ENCODE results near the gene MYO1H.
"Not testable (repeated sequence)": the region's sequence is repeated elsewhere in the genome, so short reads cannot be mapped to it uniquely, and the experiment has no call there.

Gene MYO1H

GRCh38 chr12:109321294-109321693, 26.4 kb upstream of the MYO1H start:
- not testable (repeated sequence) for H2BK5ac ChIP-seq (ENCODE audit: low read depth, low read length, poor library complexity, severe bottlenecking); DNase-seq

DNA sequence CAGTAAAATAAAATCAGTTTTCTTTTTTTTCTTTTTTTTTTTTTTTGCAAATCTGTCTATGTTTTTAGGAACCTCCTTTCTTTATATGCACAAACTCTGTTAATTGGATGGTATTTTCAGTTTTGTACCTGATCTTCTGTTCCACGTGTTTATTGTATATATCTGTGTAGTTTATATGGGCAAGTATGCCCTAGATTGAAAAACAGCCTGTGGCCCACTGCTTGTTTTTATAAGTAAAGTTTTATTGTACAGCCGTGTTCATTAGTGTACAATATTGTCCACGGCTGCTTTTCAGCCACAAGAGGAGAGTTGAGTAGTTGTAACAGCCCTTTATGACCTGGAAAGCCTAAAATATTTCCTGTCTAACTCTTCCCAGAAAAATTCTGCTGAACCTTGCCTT, 18.7 kb upstream of the MYO1H start:
- Histone ChIP-seq H3K9ac (ENCODE audit: low read length) (no peak overlapping the region), H3K4ac (ENCODE audit: low read depth in 1 of 2, low read length in 2 of 2) (no peak overlapping the region), H2BK5ac (ENCODE audit: low read depth, low read length, poor library complexity, severe bottlenecking) (no peak overlapping the region), H3K27ac (ENCODE audit: low read length, poor library complexity, severe bottlenecking) (no peak overlapping the region), H3K23ac (ENCODE audit: low read length in 2 of 2) (no peak overlapping the region), H3K18ac (ENCODE audit: low read depth in 1 of 2, low read length in 2 of 2) (no peak overlapping the region), H3K79me1 (replicated peaks; ENCODE audit: low read length, poor library complexity, severe bottlenecking) (no peaks in the 10 kb centered on the region), H2BK120ac (ENCODE audit: low read depth, low read length) (no peak overlapping the region), H3K4me1 (ENCODE audit: control insufficient read depth, insufficient read depth, low read depth, low read length) (no peaks in the 10 kb centered on the region), H4K91ac (ENCODE audit: low read length) (no peak overlapping the region), H2AFZ (ENCODE audit: low read depth, low read length) (no peak overlapping the region), H2BK12ac (ENCODE audit: low read length in 2 of 2) (no peak overlapping the region), H3K9me3 (ENCODE audit: control insufficient read depth, low read length) (no peaks in the 10 kb centered on the region), H4K8ac (ENCODE audit: low read length) (no peak overlapping the region), H2AK5ac (ENCODE audit: low read length, severe bottlenecking) (no peak overlapping the region), H3K27me3 (ENCODE audit: control insufficient read depth in 1 of 2, insufficient read depth in 1 of 2, low read length in 2 of 2) (peaks cover 7 to 46% of the 10 kb centered on the region in 2 experiments), H3K4me3 (ENCODE audit: insufficient read depth in 1 of 2, low read depth in 1 of 2, low read length in 2 of 2) (no peak overlapping the region), H3K4me2 (ENCODE audit: low read length, poor library complexity, severe bottlenecking) (no peak overlapping the region), H3K36me3 (ENCODE audit: control insufficient read depth in 1 of 2, insufficient read depth in 2 of 2, low read depth in 1 of 2, low read length in 2 of 2) (no peaks in the 10 kb centered on the region), H2BK15ac (ENCODE audit: low read depth, poor library complexity, severe bottlenecking) (no peak overlapping the region), H3K14ac (ENCODE audit: low read length in 2 of 2) (no peak overlapping the region)
- no peak for DNase-seq
- 60% methylated on average over 3 of the region's 3 CpGs for WGBS

More at GRCh38 chr12:109321294-109321693, 26.4 kb upstream of the MYO1H start:
- H4K91ac ChIP-seq (ENCODE audit: low read length); H3K79me1 ChIP-seq (replicated peaks; ENCODE audit: low read length, poor library complexity, severe bottlenecking); H3K4me2 ChIP-seq (ENCODE audit: low read length, poor library complexity, severe bottlenecking); H2BK12ac ChIP-seq (ENCODE audit: low read length in 2 of 2); H3K9me3 ChIP-seq (ENCODE audit: control insufficient read depth, low read length); H2AFZ ChIP-seq (ENCODE audit: low read depth, low read length); H3K18ac ChIP-seq (ENCODE audit: low read depth in 1 of 2, low read length in 2 of 2); H4K8ac ChIP-seq (ENCODE audit: low read length); H3K36me3 ChIP-seq (ENCODE audit: control insufficient read depth in 1 of 2, insufficient read depth in 2 of 2, low read depth in 1 of 2, low read length in 2 of 2); H3K23ac ChIP-seq (ENCODE audit: low read length in 2 of 2); H3K14ac ChIP-seq (ENCODE audit: low read length in 2 of 2); H2AK5ac ChIP-seq (ENCODE audit: low read length, severe bottlenecking); H3K4me3 ChIP-seq (ENCODE audit: insufficient read depth in 1 of 2, low read depth in 1 of 2, low read length in 2 of 2); H2BK15ac ChIP-seq (ENCODE audit: low read depth, poor library complexity, severe bottlenecking); H3K4ac ChIP-seq (ENCODE audit: low read depth in 1 of 2, low read length in 2 of 2); H3K4me1 ChIP-seq (ENCODE audit: control insufficient read depth, insufficient read depth, low read depth, low read length); H2BK120ac ChIP-seq (ENCODE audit: low read depth, low read length); H3K9ac ChIP-seq (ENCODE audit: low read length); H3K27ac ChIP-seq (ENCODE audit: low read length, poor library complexity, severe bottlenecking): not testable (repeated sequence)
- 90% methylated on average over 6 of the region's 8 CpGs for WGBS
- H3K27me3 ChIP-seq (ENCODE audit: control insufficient read depth in 1 of 2, insufficient read depth in 1 of 2, low read length in 2 of 2), result peaks cover 27 to 57% of the 10 kb centered on the region in 2 experiments

DNA sequence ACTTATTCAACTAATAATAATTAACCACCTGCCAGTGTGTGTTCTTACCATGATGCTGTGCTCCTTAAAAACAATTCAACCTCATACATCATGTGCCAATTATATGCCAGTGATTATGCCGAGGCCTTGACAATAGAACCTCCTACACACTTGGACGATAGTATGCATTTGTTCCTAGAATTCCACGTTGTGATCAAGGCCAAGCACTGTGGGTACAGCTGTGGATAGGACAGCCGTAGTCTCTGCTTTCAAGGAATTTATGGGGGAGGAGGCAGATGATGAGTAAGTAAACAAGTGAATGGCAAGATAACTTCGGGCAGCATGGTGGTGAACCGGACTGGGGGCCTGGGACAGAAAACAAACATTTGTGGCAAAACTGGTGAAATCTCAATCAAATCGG, 18.0 kb upstream of the MYO1H start:
- no peak overlapping the region for H3K14ac ChIP-seq (ENCODE audit: low read length in 2 of 2)
- H3K4me1 ChIP-seq (ENCODE audit: control insufficient read depth, insufficient read depth, low read depth, low read length), result no peaks in the 10 kb centered on the region
- peaks cover 7 to 42% of the 10 kb centered on the region in 2 experiments for H3K27me3 ChIP-seq (ENCODE audit: control insufficient read depth in 1 of 2, insufficient read depth in 1 of 2, low read length in 2 of 2)
- H3K27ac ChIP-seq (ENCODE audit: low read length, poor library complexity, severe bottlenecking), result no peak overlapping the region
- no peak overlapping the region for H3K23ac ChIP-seq (ENCODE audit: low read length in 2 of 2)
- H3K4me3 ChIP-seq (ENCODE audit: insufficient read depth in 1 of 2, low read depth in 1 of 2, low read length in 2 of 2), result no peak overlapping the region
- H3K18ac ChIP-seq (ENCODE audit: low read depth in 1 of 2, low read length in 2 of 2), result no peak overlapping the region
- H3K9me3 ChIP-seq (ENCODE audit: control insufficient read depth, low read length), result no peaks in the 10 kb centered on the region
- H2BK120ac ChIP-seq (ENCODE audit: low read depth, low read length), result no peak overlapping the region
- no peak overlapping the region for H3K4me2 ChIP-seq (ENCODE audit: low read length, poor library complexity, severe bottlenecking)
- H3K79me1 ChIP-seq (replicated peaks; ENCODE audit: low read length, poor library complexity, severe bottlenecking), result no peaks in the 10 kb centered on the region
- 67% methylated on average over 7 of the region's 7 CpGs for WGBS
- no peak for DNase-seq
- H2AK5ac ChIP-seq (ENCODE audit: low read length, severe bottlenecking), result no peak overlapping the region
- no peak overlapping the region for H3K4ac ChIP-seq (ENCODE audit: low read depth in 1 of 2, low read length in 2 of 2)
- H4K8ac ChIP-seq (ENCODE audit: low read length), result no peak overlapping the region
- H2BK5ac ChIP-seq (ENCODE audit: low read depth, low read length, poor library complexity, severe bottlenecking), result no peak overlapping the region
- no peak overlapping the region for H2BK15ac ChIP-seq (ENCODE audit: low read depth, poor library complexity, severe bottlenecking)
- no peak overlapping the region for H3K9ac ChIP-seq (ENCODE audit: low read length)
- no peaks in the 10 kb centered on the region for H3K36me3 ChIP-seq (ENCODE audit: control insufficient read depth in 1 of 2, insufficient read depth in 2 of 2, low read depth in 1 of 2, low read length in 2 of 2)
- H2BK12ac ChIP-seq (ENCODE audit: low read length in 2 of 2), result no peak overlapping the region
- H4K91ac ChIP-seq (ENCODE audit: low read length), result no peak overlapping the region
- no peak overlapping the region for H2AFZ ChIP-seq (ENCODE audit: low read depth, low read length)

DNA sequence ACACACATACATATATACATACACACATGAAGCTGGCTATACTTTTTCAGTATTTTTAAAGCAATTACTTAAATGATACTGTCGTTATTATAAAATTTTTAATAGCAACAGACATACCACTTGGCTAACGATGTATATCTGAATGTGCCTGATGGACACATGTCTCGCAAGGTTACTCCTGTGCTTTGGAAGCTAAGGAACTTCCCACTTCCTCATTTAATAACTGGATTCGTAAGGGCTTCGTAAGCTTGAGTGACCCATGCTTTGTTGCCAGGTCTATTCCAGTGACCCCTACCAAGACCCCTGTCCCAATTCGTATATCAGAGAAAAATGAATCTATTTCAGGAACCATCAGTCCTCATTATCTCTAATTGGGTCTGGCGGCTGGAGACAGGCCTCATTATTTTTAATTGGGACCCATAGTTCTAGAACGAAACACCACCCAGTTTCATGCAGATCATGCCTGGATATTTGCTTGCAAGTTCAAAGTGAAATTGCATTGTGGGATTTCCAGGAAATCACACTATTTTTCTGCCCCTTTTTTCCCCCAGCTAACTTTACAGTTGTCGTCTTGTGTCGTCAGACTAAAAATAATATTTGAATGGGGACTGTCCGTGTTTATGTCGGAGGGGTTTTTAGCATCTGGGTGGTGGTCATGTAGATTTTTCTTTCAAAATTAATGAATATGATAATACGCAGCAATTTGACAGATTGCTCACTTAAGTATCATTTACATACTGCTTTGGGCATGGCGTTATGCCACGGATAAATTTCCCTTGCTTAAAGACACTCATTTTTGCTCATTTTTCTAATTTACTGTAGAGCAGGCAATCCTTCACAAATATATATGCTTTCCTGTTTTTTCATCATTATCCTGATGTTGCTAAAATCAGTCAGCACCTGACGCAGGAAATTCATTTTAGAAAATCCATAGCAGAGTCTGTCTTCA, 17.1 kb upstream of the MYO1H start:
- Histone ChIP-seq H4K91ac (ENCODE audit: low read length) (no peak overlapping the region), H3K36me3 (ENCODE audit: control insufficient read depth in 1 of 2, insufficient read depth in 2 of 2, low read depth in 1 of 2, low read length in 2 of 2) (no peaks in the 10 kb centered on the region), H2AFZ (ENCODE audit: low read depth, low read length) (no peak overlapping the region), H3K23ac (ENCODE audit: low read length in 2 of 2) (no peak overlapping the region), H3K79me1 (replicated peaks; ENCODE audit: low read length, poor library complexity, severe bottlenecking) (no peaks in the 10 kb centered on the region), H3K4me1 (ENCODE audit: control insufficient read depth, insufficient read depth, low read depth, low read length) (no peaks in the 10 kb centered on the region), H4K8ac (ENCODE audit: low read length) (no peak overlapping the region), H2BK120ac (ENCODE audit: low read depth, low read length) (no peak overlapping the region), H3K27ac (ENCODE audit: low read length, poor library complexity, severe bottlenecking) (no peak overlapping the region), H3K14ac (ENCODE audit: low read length in 2 of 2) (no peak overlapping the region), H3K18ac (ENCODE audit: low read depth in 1 of 2, low read length in 2 of 2) (no peak overlapping the region), H2BK15ac (ENCODE audit: low read depth, poor library complexity, severe bottlenecking) (no peak overlapping the region), H2BK12ac (ENCODE audit: low read length in 2 of 2) (no peak overlapping the region), H3K27me3 (ENCODE audit: control insufficient read depth in 1 of 2, insufficient read depth in 1 of 2, low read length in 2 of 2) (peaks cover 7 to 42% of the 10 kb centered on the region in 2 experiments), H3K9me3 (ENCODE audit: control insufficient read depth, low read length) (no peaks in the 10 kb centered on the region), H3K9ac (ENCODE audit: low read length) (no peak overlapping the region), H3K4me3 (ENCODE audit: insufficient read depth in 1 of 2, low read depth in 1 of 2, low read length in 2 of 2) (no peak overlapping the region), H2BK5ac (ENCODE audit: low read depth, low read length, poor library complexity, severe bottlenecking) (no peak overlapping the region), H3K4ac (ENCODE audit: low read depth in 1 of 2, low read length in 2 of 2) (no peak overlapping the region), H3K4me2 (ENCODE audit: low read length, poor library complexity, severe bottlenecking) (no peak overlapping the region), H2AK5ac (ENCODE audit: low read length, severe bottlenecking) (no peak overlapping the region)
- DNase-seq, result no peak
- 83% methylated on average over 12 of the region's 16 CpGs for WGBS

Measured in mesenchymal stem cell (in vitro differentiated cells and primary cell).